HepG2 (cell line): ENCODE results near the gene GPN1. TPM values are rescaled to one million over a fixed set of nuclear protein-coding genes. Genes with fewer than 3 reads are reported as not detected.

ENCODE experiments used
- EHMT2 ChIP-seq: fragments of 200-600 bp; sonication (generic); IDR thresholded peaks from 2 replicates; pipeline ENCODE4 v1.7.0; 2017; ENCODE audit warnings: antibody characterized with exemption, low read depth, low read length, borderline replicate concordance
- IRX3 ChIP-seq: sonication (generic); formaldehyde crosslinking; IDR thresholded peaks from 2 replicates; pipeline ENCODE4 v1.8.1; 2023; ENCODE audit warnings: mild to moderate bottlenecking, low read depth, missing genetic modification reagents, borderline replicate concordance
- JDP2 ChIP-seq: sonication (generic); formaldehyde crosslinking; IDR thresholded peaks from 2 replicates; pipeline ENCODE4 v1.8.1; 2022; ENCODE audit warnings: missing genetic modification reagents, borderline replicate concordance
- KMT2A ChIP-seq: sonication (generic); formaldehyde crosslinking; IDR thresholded peaks from 2 replicates; pipeline ENCODE4 v1.4.0; 2020; ENCODE audit warnings: missing genetic modification reagents
- NKX3-1 ChIP-seq: sonication (generic); formaldehyde crosslinking; IDR thresholded peaks from 2 replicates; pipeline ENCODE4 v1.5.0; 2020; ENCODE audit warnings: missing genetic modification reagents
- RBAK ChIP-seq: sonication (generic); formaldehyde crosslinking; IDR thresholded peaks from 2 replicates; pipeline ENCODE4 v1.5.1; 2020; ENCODE audit warnings: mild to moderate bottlenecking, missing genetic modification reagents
- REXO4 ChIP-seq: sonication (generic); formaldehyde crosslinking; IDR thresholded peaks from 2 replicates; pipeline ENCODE4 v1.8.0; 2022; ENCODE audit warnings: missing genetic modification reagents, mild to moderate bottlenecking, borderline replicate concordance
- SNAI1 ChIP-seq: sonication (generic); formaldehyde crosslinking; IDR thresholded peaks from 2 replicates; pipeline ENCODE4 v1.5.0; 2020; ENCODE audit warnings: mild to moderate bottlenecking, missing genetic modification reagents, borderline replicate concordance
- UBTF ChIP-seq: sonication (generic); formaldehyde crosslinking; IDR thresholded peaks from 2 replicates; pipeline ENCODE4 v1.4.0; 2020; ENCODE audit warnings: mild to moderate bottlenecking, missing genetic modification reagents
- YEATS2 ChIP-seq: sonication (generic); formaldehyde crosslinking; IDR thresholded peaks from 2 replicates; pipeline ENCODE4 v1.4.0; 2020; ENCODE audit warnings: missing genetic modification reagents, borderline replicate concordance
- ZNF337 ChIP-seq: sonication (generic); formaldehyde crosslinking; IDR thresholded peaks from 2 replicates; pipeline ENCODE4 v1.5.1; 2020; ENCODE audit warnings: missing genetic modification reagents, low read depth, mild to moderate bottlenecking, borderline replicate concordance
- ZNF678 ChIP-seq: sonication (generic); formaldehyde crosslinking; IDR thresholded peaks from 2 replicates; pipeline ENCODE4 v1.4.0; 2020; ENCODE audit warnings: mild to moderate bottlenecking, missing genetic modification reagents
- ZNF704 ChIP-seq: sonication (generic); formaldehyde crosslinking; IDR thresholded peaks from 2 replicates; pipeline ENCODE4 v1.8.1; 2023; ENCODE audit warnings: mild to moderate bottlenecking, inconsistent platforms, moderate library complexity, missing genetic modification reagents, borderline replicate concordance
- ZNF724P ChIP-seq: sonication (generic); formaldehyde crosslinking; IDR thresholded peaks from 2 replicates; pipeline ENCODE4 v1.8.0; 2022; ENCODE audit warnings: missing genetic modification reagents, borderline replicate concordance
- ZNF879 ChIP-seq: sonication (generic); formaldehyde crosslinking; IDR thresholded peaks from 2 replicates; pipeline ENCODE4 v1.8.1; 2023; ENCODE audit warnings: missing genetic modification reagents
- polyA plus RNA-seq, 8 experiments: library from polyadenylated mRNA; depleted of rRNA in 3 of 8; stranded (reverse) in 7 of 8; unstranded in 1 of 8; fragments of >200 nt; fragmentation: Illumina TruSeq in 4 of 8; extraction: Trizol in 4 of 8; gene quantifications; 2 replicates each; pipeline versions ENCODE4 v1.2.1 to v1.2.3, GENCODE V29; 2011 to 2016; ENCODE audit warnings: low read depth in 4 of 8, missing spikeins in 1 of 8, mixed read lengths in 1 of 8; ENCODE audit not compliant: insufficient read depth in 1 of 8
- total RNA-seq, 5 experiments: library from RNA; depleted of rRNA; stranded (reverse); fragments of >200 nt; fragmentation: Illumina TruSeq; extraction: Trizol; gene quantifications; 2 replicates each; pipeline ENCODE4 v1.2.3, GENCODE V29; 2016; ENCODE audit warnings: low read depth in 1 of 5
- TF ChIP-seq, protein P1 (sequence below): sonication (generic); formaldehyde crosslinking; IDR thresholded peaks from 2 replicates; pipeline ENCODE4 v1.5.0; 2020; ENCODE audit warnings: missing genetic modification reagents
- TF ChIP-seq, protein P2 (sequence below): sonication (generic); formaldehyde crosslinking; IDR thresholded peaks from 2 replicates; pipeline ENCODE4 v1.4.0; 2020; ENCODE audit warnings: missing genetic modification reagents
- TF ChIP-seq, protein P3 (sequence below): sonication (generic); formaldehyde crosslinking; IDR thresholded peaks from 2 replicates; pipeline ENCODE4 v1.8.0; 2022; ENCODE audit warnings: mild to moderate bottlenecking, missing genetic modification reagents, moderate library complexity
- TF ChIP-seq, protein P4 (sequence below): sonication (generic); formaldehyde crosslinking; conservative IDR thresholded peaks from 2 replicates; pipeline ENCODE4 v1.8.0; 2022; ENCODE audit warnings: low read depth, missing genetic modification reagents

The GPN1 gene
- total and polyA plus RNA-seq, 2 of the 13 experiments (the other 11 are each of a cell fraction or from before 2014, with no cell fraction given): 54.5 to 62.7 TPM

GRCh38 chr2:27627963-27628766 is 685 bp upstream of the GPN1 start (continued):
- TF ChIP-seq, protein P1, sequence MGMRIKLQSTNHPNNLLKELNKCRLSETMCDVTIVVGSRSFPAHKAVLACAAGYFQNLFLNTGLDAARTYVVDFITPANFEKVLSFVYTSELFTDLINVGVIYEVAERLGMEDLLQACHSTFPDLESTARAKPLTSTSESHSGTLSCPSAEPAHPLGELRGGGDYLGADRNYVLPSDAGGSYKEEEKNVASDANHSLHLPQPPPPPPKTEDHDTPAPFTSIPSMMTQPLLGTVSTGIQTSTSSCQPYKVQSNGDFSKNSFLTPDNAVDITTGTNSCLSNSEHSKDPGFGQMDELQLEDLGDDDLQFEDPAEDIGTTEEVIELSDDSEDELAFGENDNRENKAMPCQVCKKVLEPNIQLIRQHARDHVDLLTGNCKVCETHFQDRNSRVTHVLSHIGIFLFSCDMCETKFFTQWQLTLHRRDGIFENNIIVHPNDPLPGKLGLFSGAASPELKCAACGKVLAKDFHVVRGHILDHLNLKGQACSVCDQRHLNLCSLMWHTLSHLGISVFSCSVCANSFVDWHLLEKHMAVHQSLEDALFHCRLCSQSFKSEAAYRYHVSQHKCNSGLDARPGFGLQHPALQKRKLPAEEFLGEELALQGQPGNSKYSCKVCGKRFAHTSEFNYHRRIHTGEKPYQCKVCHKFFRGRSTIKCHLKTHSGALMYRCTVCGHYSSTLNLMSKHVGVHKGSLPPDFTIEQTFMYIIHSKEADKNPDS (CRISPR knock-in tag): 0 out of 2 replicates have a peak, but pooled peaks have one; percentile 68
- TF ChIP-seq KMT2A (no peak), UBTF (no peak), ZNF704 (CRISPR knock-in tag) (no peak), SNAI1 (CRISPR knock-in tag) (no peak), ZNF337 (no peak), REXO4 (no peak), RBAK (CRISPR knock-in tag) (0 out of 2 replicates have a peak, but pooled peaks have one; percentile 8), ZNF724P (CRISPR knock-in tag) (0 out of 2 replicates have a peak, but pooled peaks have one; percentile 6), JDP2 (CRISPR knock-in tag) (no peak), ZNF879 (CRISPR knock-in tag) (no peak), IRX3 (CRISPR knock-in tag) (no peak), EHMT2 (no peak), NKX3-1 (no peak), YEATS2 (no peak), ZNF678 (CRISPR knock-in tag) (no peak)
- TF ChIP-seq, protein P2, sequence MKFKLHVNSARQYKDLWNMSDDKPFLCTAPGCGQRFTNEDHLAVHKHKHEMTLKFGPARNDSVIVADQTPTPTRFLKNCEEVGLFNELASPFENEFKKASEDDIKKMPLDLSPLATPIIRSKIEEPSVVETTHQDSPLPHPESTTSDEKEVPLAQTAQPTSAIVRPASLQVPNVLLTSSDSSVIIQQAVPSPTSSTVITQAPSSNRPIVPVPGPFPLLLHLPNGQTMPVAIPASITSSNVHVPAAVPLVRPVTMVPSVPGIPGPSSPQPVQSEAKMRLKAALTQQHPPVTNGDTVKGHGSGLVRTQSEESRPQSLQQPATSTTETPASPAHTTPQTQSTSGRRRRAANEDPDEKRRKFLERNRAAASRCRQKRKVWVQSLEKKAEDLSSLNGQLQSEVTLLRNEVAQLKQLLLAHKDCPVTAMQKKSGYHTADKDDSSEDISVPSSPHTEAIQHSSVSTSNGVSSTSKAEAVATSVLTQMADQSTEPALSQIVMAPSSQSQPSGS (CRISPR knock-in tag): no peak
- TF ChIP-seq, protein P3, sequence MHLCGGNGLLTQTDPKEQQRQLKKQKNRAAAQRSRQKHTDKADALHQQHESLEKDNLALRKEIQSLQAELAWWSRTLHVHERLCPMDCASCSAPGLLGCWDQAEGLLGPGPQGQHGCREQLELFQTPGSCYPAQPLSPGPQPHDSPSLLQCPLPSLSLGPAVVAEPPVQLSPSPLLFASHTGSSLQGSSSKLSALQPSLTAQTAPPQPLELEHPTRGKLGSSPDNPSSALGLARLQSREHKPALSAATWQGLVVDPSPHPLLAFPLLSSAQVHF (CRISPR knock-in tag): no peak
- TF ChIP-seq, protein P4, sequence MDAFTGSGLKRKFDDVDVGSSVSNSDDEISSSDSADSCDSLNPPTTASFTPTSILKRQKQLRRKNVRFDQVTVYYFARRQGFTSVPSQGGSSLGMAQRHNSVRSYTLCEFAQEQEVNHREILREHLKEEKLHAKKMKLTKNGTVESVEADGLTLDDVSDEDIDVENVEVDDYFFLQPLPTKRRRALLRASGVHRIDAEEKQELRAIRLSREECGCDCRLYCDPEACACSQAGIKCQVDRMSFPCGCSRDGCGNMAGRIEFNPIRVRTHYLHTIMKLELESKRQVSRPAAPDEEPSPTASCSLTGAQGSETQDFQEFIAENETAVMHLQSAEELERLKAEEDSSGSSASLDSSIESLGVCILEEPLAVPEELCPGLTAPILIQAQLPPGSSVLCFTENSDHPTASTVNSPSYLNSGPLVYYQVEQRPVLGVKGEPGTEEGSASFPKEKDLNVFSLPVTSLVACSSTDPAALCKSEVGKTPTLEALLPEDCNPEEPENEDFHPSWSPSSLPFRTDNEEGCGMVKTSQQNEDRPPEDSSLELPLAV (CRISPR knock-in tag): no peak
